Measurements from ENCODE around the gene KLHL2. TPM values are rescaled to one million over a fixed set of nuclear protein-coding genes. Genes with fewer than 3 reads are reported as not detected.
A peak's percentile ranks its signal among the peaks of the same experiment; 100 is the strongest.

The KLHL2 gene
- total RNA-seq, 1 donor from 2014 or later: 16.0 TPM

- Mint-ChIP-seq H3K36me3 (ENCODE audit: low read depth) (peaks cover 8% of the 10 kb centered on the region), H3K4me3 (ENCODE audit: unreplicated experiment) (no peak overlapping the region), H3K9me3 (ENCODE audit: low read depth) (peaks cover 2% of the 10 kb centered on the region), H3K4me1 (ENCODE audit: low read depth) (peaks cover 12% of the 10 kb centered on the region), H3K27ac (ENCODE audit: unreplicated experiment) (peak overlapping the region; percentile 27), H3K27me3 (ENCODE audit: low read depth) (no peaks in the 10 kb centered on the region)
- DNase-seq (ENCODE audit: low spot score): no peak
- TF ChIP-seq CTCF (IDR thresholded peaks at IDR 0.05): no peak
These were observed 101.2 kb downstream of the KLHL2 start for GRCh38 chr4:165308606-165309005.

GRCh38 chr4:165309456-165309855 lies 102.1 kb downstream of the KLHL2 start:
- no peak overlapping the region for H3K4me3 Mint-ChIP-seq (ENCODE audit: unreplicated experiment)
- H3K4me1 Mint-ChIP-seq (ENCODE audit: low read depth): peaks cover 12% of the 10 kb centered on the region
- H3K27me3 Mint-ChIP-seq (ENCODE audit: low read depth): no peaks in the 10 kb centered on the region
- DNase-seq (ENCODE audit: low spot score): no peak
- H3K9me3 Mint-ChIP-seq (ENCODE audit: low read depth): peaks cover 2% of the 10 kb centered on the region
- TF ChIP-seq CTCF (IDR thresholded peaks at IDR 0.05): no peak
- H3K36me3 Mint-ChIP-seq (ENCODE audit: low read depth): peaks cover 9% of the 10 kb centered on the region
- H3K27ac Mint-ChIP-seq (ENCODE audit: unreplicated experiment): no peak overlapping the region

GRCh38 chr4:165312506-165312905 lies 105.1 kb downstream of the KLHL2 start:
- no peak for DNase-seq (ENCODE audit: low spot score)
- Mint-ChIP-seq H3K4me1 (ENCODE audit: low read depth) (peaks cover 12% of the 10 kb centered on the region), H3K27me3 (ENCODE audit: low read depth) (no peaks in the 10 kb centered on the region), H3K36me3 (ENCODE audit: low read depth) (peaks cover 11% of the 10 kb centered on the region), H3K27ac (ENCODE audit: unreplicated experiment) (no peak overlapping the region), H3K4me3 (ENCODE audit: unreplicated experiment) (no peak overlapping the region), H3K9me3 (ENCODE audit: low read depth) (peaks cover 2% of the 10 kb centered on the region)
- TF ChIP-seq CTCF (IDR thresholded peaks at IDR 0.05): no peak

- Mint-ChIP-seq H3K4me3 (ENCODE audit: unreplicated experiment) (no peak overlapping the region), H3K27me3 (ENCODE audit: low read depth) (no peaks in the 10 kb centered on the region), H3K4me1 (ENCODE audit: low read depth) (no peaks in the 10 kb centered on the region), H3K27ac (ENCODE audit: unreplicated experiment) (no peak overlapping the region), H3K9me3 (ENCODE audit: low read depth) (no peaks in the 10 kb centered on the region), H3K36me3 (ENCODE audit: low read depth) (peaks cover 11% of the 10 kb centered on the region)
- no peak for DNase-seq (ENCODE audit: low spot score)
- no peak for TF ChIP-seq CTCF (IDR thresholded peaks at IDR 0.05)
These were observed 111.7 kb downstream of the KLHL2 start for GRCh38 chr4:165319030-165319429.

GRCh38 chr4:165319509-165319908 lies 112.1 kb downstream of the KLHL2 start:
- Mint-ChIP-seq H3K9me3 (ENCODE audit: low read depth) (no peaks in the 10 kb centered on the region), H3K4me1 (ENCODE audit: low read depth) (no peaks in the 10 kb centered on the region)
- DNase-seq (ENCODE audit: low spot score): no peak

More at GRCh38 chr4:165319509-165319908, 112.1 kb downstream of the KLHL2 start:
- no peak for TF ChIP-seq CTCF (IDR thresholded peaks at IDR 0.05)
- peaks cover 10% of the 10 kb centered on the region for H3K36me3 Mint-ChIP-seq (ENCODE audit: low read depth)
- H3K27ac Mint-ChIP-seq (ENCODE audit: unreplicated experiment): no peak overlapping the region
- H3K27me3 Mint-ChIP-seq (ENCODE audit: low read depth): no peaks in the 10 kb centered on the region
- H3K4me3 Mint-ChIP-seq (ENCODE audit: unreplicated experiment): no peak overlapping the region

Measured in chondrocyte (in vitro differentiated cells).